DND-41 (cell line): Measurements from ENCODE around the gene GOPC.

Experiments
- ATAC-seq: fragments of 200-7000 bp; cut with Tn5 transposase; 3 replicates; pipeline ENCODE4 v1.9.1; 2021; ENCODE audit warnings: low read depth; ENCODE audit not compliant: insufficient read depth
- DNase-seq: peaks from one replicate; pipeline ENCODE4 v3.0.0-alpha.2; 2020
- H2AFZ ChIP-seq: 2 replicates; pipeline ENCODE4 v1.6.0; 2012; ENCODE audit warnings: low read depth, low read length
- H3K27ac ChIP-seq: 2 replicates; pipeline ENCODE4 v1.5.1; 2012; ENCODE audit warnings: low read length, inconsistent platforms
- H3K27me3 ChIP-seq: fragments of 200-600 bp; sonication (generic); 2 replicates; pipeline ENCODE4 v1.6.0; 2012; ENCODE audit warnings: low read length, mild to moderate bottlenecking, inconsistent platforms; ENCODE audit not compliant: insufficient read depth, poor library complexity
- H3K36me3 ChIP-seq: 2 replicates; pipeline ENCODE4 v1.5.1; 2012; ENCODE audit warnings: low read length, inconsistent platforms; ENCODE audit not compliant: insufficient read depth
- H3K4me1 ChIP-seq: 2 replicates; pipeline ENCODE4 v1.5.1; 2012; ENCODE audit warnings: mild to moderate bottlenecking, low read length; ENCODE audit not compliant: insufficient read depth
- H3K4me2 ChIP-seq: 2 replicates; pipeline ENCODE4 v1.6.0; 2012; ENCODE audit warnings: mild to moderate bottlenecking, moderate library complexity, low read length, inconsistent platforms; ENCODE audit not compliant: insufficient read depth
- H3K4me3 ChIP-seq, 2 experiments: fragments of 200-600 bp in 1 of 2; shearing (Covaris generic) in 1 of 2; 2 replicates each; pipeline ENCODE4 v1.5.1; 2012 to 2016; ENCODE audit warnings: inconsistent platforms in 2 of 2, low read length in 2 of 2, mild to moderate bottlenecking in 2 of 2, low read depth in 1 of 2, moderate library complexity in 1 of 2
- H3K79me2 ChIP-seq: 2 replicates; pipeline ENCODE4 v1.6.0; 2012; ENCODE audit warnings: low read length, inconsistent platforms; ENCODE audit not compliant: insufficient read depth
- H3K9ac ChIP-seq: 2 replicates; pipeline ENCODE4 v1.6.0; 2012; ENCODE audit warnings: low read depth, mild to moderate bottlenecking, inconsistent platforms, low read length, moderate library complexity
- H3K9me3 ChIP-seq: 2 replicates; pipeline ENCODE4 v1.5.1; 2012; ENCODE audit warnings: low read length, moderate library complexity, mild to moderate bottlenecking, inconsistent platforms; ENCODE audit not compliant: insufficient read depth, severe bottlenecking
- H4K20me1 ChIP-seq: 2 replicates; pipeline ENCODE4 v1.6.0; 2012; ENCODE audit warnings: low read length; ENCODE audit not compliant: insufficient read depth
- CTCF ChIP-seq: IDR thresholded peaks from 2 replicates; pipeline ENCODE4 v1.5.1; 2012; ENCODE audit warnings: borderline replicate concordance, low read length, moderate library complexity, mild to moderate bottlenecking; ENCODE audit not compliant: poor library complexity, severe bottlenecking; ENCODE audit errors: extremely low read depth
- EZH2 ChIP-seq: IDR thresholded peaks from 3 replicates; pipeline ENCODE4 v1.6.1; 2012; ENCODE audit warnings: borderline replicate concordance, low read depth, mild to moderate bottlenecking, moderate library complexity, low read length, inconsistent platforms; ENCODE audit not compliant: severe bottlenecking

GOPC gene

GRCh38 chr6:117514655-117515054, 87.7 kb downstream of the GOPC start:
- H3K27ac ChIP-seq: no peak overlapping the region
- DNase-seq (no peak), ATAC-seq (no peak)
- no peaks in the 10 kb centered on the region for H3K4me1 ChIP-seq
- no peaks in the 10 kb centered on the region for H4K20me1 ChIP-seq
- H3K36me3 ChIP-seq: no peaks in the 10 kb centered on the region
- TF ChIP-seq EZH2: no peak
- H3K27me3 ChIP-seq: peaks cover 3% of the 10 kb centered on the region
- no peaks in the 10 kb centered on the region for H3K9me3 ChIP-seq
- no peaks in the 10 kb centered on the region for H3K79me2 ChIP-seq
- no peak overlapping the region for H3K9ac ChIP-seq
- H2AFZ ChIP-seq: no peak overlapping the region
- H3K4me2 ChIP-seq: no peak overlapping the region
- H3K4me3 ChIP-seq: no peak overlapping the region

GRCh38 chr6:117513778-117514365, 88.4 kb downstream of the GOPC start:
- no peak for DNase-seq
- Histone ChIP-seq H4K20me1 (no peaks in the 10 kb centered on the region), H3K9me3 (no peaks in the 10 kb centered on the region), H3K27ac (no peak overlapping the region), H3K4me2 (no peak overlapping the region), H3K79me2 (no peaks in the 10 kb centered on the region), H3K9ac (no peak overlapping the region), H3K4me1 (no peaks in the 10 kb centered on the region), H3K36me3 (no peaks in the 10 kb centered on the region), H3K27me3 (peaks cover 4% of the 10 kb centered on the region), H2AFZ (no peak overlapping the region), H3K4me3 (no peak overlapping the region)
- TF ChIP-seq CTCF (no peak), EZH2 (no peak)
- ATAC-seq: no peak

- no peak for DNase-seq
- Histone ChIP-seq H4K20me1 (no peaks in the 10 kb centered on the region), H3K4me2 (no peak overlapping the region), H3K79me2 (no peaks in the 10 kb centered on the region), H2AFZ (no peak overlapping the region), H3K4me1 (no peaks in the 10 kb centered on the region), H3K4me3 (no peak overlapping the region), H3K27me3 (peaks cover 9% of the 10 kb centered on the region), H3K27ac (no peak overlapping the region), H3K9me3 (no peaks in the 10 kb centered on the region), H3K9ac (no peak overlapping the region), H3K36me3 (no peaks in the 10 kb centered on the region)
- TF ChIP-seq EZH2 (no peak), CTCF (no peak)
- no peak for ATAC-seq
Observed at GRCh38 chr6:117512987-117513573, 89.2 kb downstream of the GOPC start.

GRCh38 chr6:117512056-117512828, 90.1 kb downstream of the GOPC start:
- no peaks in the 10 kb centered on the region for H4K20me1 ChIP-seq
- H3K9me3 ChIP-seq: no peaks in the 10 kb centered on the region
- DNase-seq (no peak), ATAC-seq (no peak)
- no peaks in the 10 kb centered on the region for H3K36me3 ChIP-seq
- TF ChIP-seq CTCF: no peak
- H3K27me3 ChIP-seq: peaks cover 15% of the 10 kb centered on the region
- H3K79me2 ChIP-seq: no peaks in the 10 kb centered on the region
- H3K9ac ChIP-seq: no peak overlapping the region
- no peak overlapping the region for H3K4me2 ChIP-seq
- no peak overlapping the region for H3K4me3 ChIP-seq
- no peak overlapping the region for H2AFZ ChIP-seq
- H3K4me1 ChIP-seq: no peaks in the 10 kb centered on the region
- no peak overlapping the region for H3K27ac ChIP-seq
